CD8-positive, alpha-beta memory T cell (primary cell): ENCODE results near the gene SUPT4H1. TPM values are rescaled to one million over a fixed set of nuclear protein-coding genes. Genes with fewer than 3 reads are reported as not detected.
A peak's percentile ranks its signal among the peaks of the same experiment; 100 is the strongest.

Source experiments
- CTCF ChIA-PET: fragments of 350-600 bp; sonication (Branson Sonifier 250); formaldehyde crosslinking; loops from one replicate; lab custom pipeline; 2021; ENCODE audit warnings: antibody characterized with exemption; lab: Charles Lee
- POLR2A ChIA-PET: fragments of 350-600 bp; sonication (Branson Sonifier 250); formaldehyde crosslinking; loops from one replicate; lab custom pipeline; 2021; ENCODE audit warnings: antibody characterized with exemption; lab: Charles Lee
- DNase-seq, 5 donors: peaks; one replicate each; pipeline versions ENCODE4 v3.0.0 to v3.0.0-alpha.2; 2020 to 2022; ENCODE audit warnings: mixed read lengths in 1 of 5
- H3K27ac ChIP-seq: one replicate; pipeline ENCODE4 v1.7.0; 2013; ENCODE audit warnings: low read depth, mild to moderate bottlenecking, low read length, moderate library complexity
- H3K27me3 ChIP-seq: 2 replicates; pipeline ENCODE4 v1.7.0; 2013; ENCODE audit warnings: low read length, mild to moderate bottlenecking; ENCODE audit not compliant: insufficient read depth, poor library complexity, severe bottlenecking
- H3K36me3 ChIP-seq: 2 replicates; pipeline ENCODE4 v1.7.0; 2013; ENCODE audit warnings: mild to moderate bottlenecking, low read length, moderate library complexity; ENCODE audit not compliant: insufficient read depth
- H3K4me1 ChIP-seq: 2 replicates; pipeline ENCODE4 v1.7.0; 2013; ENCODE audit warnings: mild to moderate bottlenecking, low read length, moderate library complexity; ENCODE audit not compliant: insufficient read depth
- H3K4me3 ChIP-seq: 2 replicates; pipeline ENCODE4 v1.7.0; 2013; ENCODE audit warnings: mild to moderate bottlenecking, low read length
- H3K9me3 ChIP-seq: 2 replicates; pipeline ENCODE4 v1.7.0; 2013; ENCODE audit warnings: mild to moderate bottlenecking, low read length
- H3K27ac Mint-ChIP-seq, 8 donors: one replicate each; pipeline ENCODE4 v1.8.0; 2020 to 2021; ENCODE audit warnings: mixed read lengths in 8 of 8, mild to moderate bottlenecking in 6 of 8, inconsistent platforms in 3 of 8, moderate library complexity in 3 of 8
- H3K27me3 Mint-ChIP-seq, 2 donors: one replicate each; pipeline ENCODE4 v1.8.0; 2020 to 2021; ENCODE audit warnings: mixed read lengths in 2 of 2, mild to moderate bottlenecking in 1 of 2, moderate library complexity in 1 of 2
- H3K36me3 Mint-ChIP-seq, 3 donors: one replicate each; pipeline ENCODE4 v1.8.0; 2020 to 2021; ENCODE audit warnings: mixed read lengths in 3 of 3, inconsistent platforms in 1 of 3, mild to moderate bottlenecking in 1 of 3
- H3K4me1 Mint-ChIP-seq, 3 donors: one replicate each; pipeline ENCODE4 v1.8.0; 2020 to 2021; ENCODE audit warnings: mixed read lengths in 3 of 3, inconsistent platforms in 1 of 3, mild to moderate bottlenecking in 1 of 3
- H3K4me3 Mint-ChIP-seq, 7 donors: one replicate each; pipeline ENCODE4 v1.8.0; 2020 to 2021; ENCODE audit warnings: mixed read lengths in 7 of 7, mild to moderate bottlenecking in 6 of 7, moderate library complexity in 4 of 7, inconsistent platforms in 2 of 7
- H3K9me3 Mint-ChIP-seq, 5 donors: one replicate each; pipeline ENCODE4 v1.8.0; 2020 to 2022; ENCODE audit warnings: mixed read lengths in 5 of 5, mild to moderate bottlenecking in 3 of 5, moderate library complexity in 2 of 5, inconsistent platforms in 1 of 5
- polyA plus RNA-seq: library from polyadenylated mRNA; unstranded; fragments of 300-500 nt; fragmentation: Illumina TruSeq; gene quantifications from one replicate; pipeline ENCODE4 v1.2.3, GENCODE V29; 2021
- total RNA-seq, 2 experiments: library from RNA; stranded (reverse); gene quantifications; one replicate each; pipeline ENCODE4 v1.2.3, GENCODE V29; 2021

Gene SUPT4H1
- total and polyA plus RNA-seq, 3 experiments from 2014 or later = 97.5 to 149 (median 145) TPM

DNA sequence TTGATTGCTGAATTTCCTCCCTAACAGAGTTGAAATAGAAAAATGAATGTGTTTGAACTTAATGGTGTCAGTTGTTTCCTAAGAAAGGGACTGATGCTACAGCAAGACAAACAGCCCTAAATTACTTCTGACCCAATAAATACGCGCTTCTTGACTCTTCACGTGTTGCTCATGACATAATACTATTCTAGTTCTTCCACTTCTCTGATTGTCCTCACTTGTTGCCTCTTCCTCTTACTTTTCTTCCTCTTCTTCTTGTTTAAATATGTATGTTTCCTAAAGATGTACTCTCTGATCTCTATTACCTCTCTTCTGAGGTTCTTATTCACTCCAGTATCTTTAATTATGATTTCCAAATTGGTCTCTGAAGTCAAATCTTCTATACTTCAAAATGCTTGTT is 32.9 kb upstream of the SUPT4H1 start:
- Histone ChIP-seq H3K27me3 (no peaks in the 10 kb centered on the region), H3K36me3 (no peaks in the 10 kb centered on the region), H3K27ac (no peak overlapping the region), H3K4me1 (peaks cover 32% of the 10 kb centered on the region), H3K9me3 (no peaks in the 10 kb centered on the region), H3K4me3 (no peak overlapping the region)
- Mint-ChIP-seq H3K27ac (peak overlapping the region in 5 of 8 donors; percentile 2 to 58 (median 29)), H3K36me3 (peaks cover 0 to 4% (median 0%) of the 10 kb centered on the region in 3 donors), H3K4me3 (no peak overlapping the region), H3K27me3 (no peaks in the 10 kb centered on the region), H3K4me1 (peaks cover 30 to 65% (median 36%) of the 10 kb centered on the region in 3 donors), H3K9me3 (no peaks in the 10 kb centered on the region)
- POLR2A ChIA-PET = no interaction called here
- no peak for DNase-seq
- CTCF ChIA-PET = interaction anchor here (1.1 to 1.4 kb wide), 2 partner anchors 12 to 67 kb away, joined by 3 to 5 read pairs; no protein-coding TSS in a partner anchor

- Mint-ChIP-seq H3K4me1 (peaks cover 38 to 73% (median 45%) of the 10 kb centered on the region in 3 donors), H3K27ac (peak overlapping the region in 4 of 8 donors; percentile 36 to 86 (median 64)), H3K4me3 (no peak overlapping the region), H3K9me3 (no peaks in the 10 kb centered on the region), H3K27me3 (no peaks in the 10 kb centered on the region), H3K36me3 (peaks cover 0 to 4% (median 0%) of the 10 kb centered on the region in 3 donors)
- Histone ChIP-seq H3K36me3 (no peaks in the 10 kb centered on the region), H3K27me3 (no peaks in the 10 kb centered on the region), H3K4me1 (peaks cover 42% of the 10 kb centered on the region), H3K4me3 (no peak overlapping the region), H3K9me3 (no peaks in the 10 kb centered on the region), H3K27ac (no peak overlapping the region)
- POLR2A ChIA-PET = interaction anchor here (1.0 kb wide), 1 partner anchor 82 kb away, joined by 3 read pairs; no protein-coding TSS in a partner anchor
- CTCF ChIA-PET = interaction anchor here (1.1 to 1.6 kb wide), 3 partner anchors 11 to 66 kb away, joined by 3 to 5 read pairs (median 4); no protein-coding TSS in a partner anchor
- DNase-seq = no peak
Measured at GRCh38 chr17:58383892-58384462, 32.0 kb upstream of the SUPT4H1 start.

DNA sequence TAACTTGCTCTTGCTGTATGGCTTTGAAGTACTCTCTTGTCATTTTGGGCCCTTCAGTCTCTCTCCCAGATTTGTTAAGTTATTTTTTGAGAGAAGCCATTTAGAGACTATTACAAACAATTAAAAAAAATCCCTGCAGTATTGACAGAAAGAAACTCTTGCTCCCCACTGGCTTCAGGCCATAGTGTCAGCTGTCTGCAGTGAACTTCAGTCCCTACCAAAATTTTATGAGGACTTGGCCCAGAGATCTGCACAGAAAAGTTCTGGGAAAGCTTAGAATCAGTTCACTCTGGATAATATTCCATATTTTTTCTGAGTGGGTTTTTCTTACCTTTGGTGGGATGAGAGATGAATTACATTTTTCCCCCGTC is 30.9 kb upstream of the SUPT4H1 start:
- peaks cover 50% of the 10 kb centered on the region for H3K4me1 ChIP-seq
- H3K27ac ChIP-seq = no peak overlapping the region
- H3K36me3 ChIP-seq = no peaks in the 10 kb centered on the region
- no peaks in the 10 kb centered on the region for H3K9me3 ChIP-seq
- peak overlapping the region in 3 of 7 donors; percentile 7 to 30 (median 8) for H3K4me3 Mint-ChIP-seq
- no peak overlapping the region for H3K4me3 ChIP-seq
- no peak for DNase-seq
- H3K9me3 Mint-ChIP-seq = no peaks in the 10 kb centered on the region
- CTCF ChIA-PET = interaction anchor here (1.6 to 1.8 kb wide), 2 partner anchors 38 to 79 kb away, joined by 4 read pairs; no protein-coding TSS in a partner anchor
- H3K27me3 Mint-ChIP-seq = no peaks in the 10 kb centered on the region
- H3K27ac Mint-ChIP-seq = peak overlapping the region; percentile 55 to 91 (median 74)
- H3K4me1 Mint-ChIP-seq = peaks cover 42 to 70% (median 47%) of the 10 kb centered on the region in 3 donors
- H3K36me3 Mint-ChIP-seq = peaks cover 0 to 4% (median 0%) of the 10 kb centered on the region in 3 donors
- no peaks in the 10 kb centered on the region for H3K27me3 ChIP-seq
- POLR2A ChIA-PET = no interaction called here

- Mint-ChIP-seq H3K4me1 (peaks cover 42 to 65% (median 43%) of the 10 kb centered on the region in 3 donors), H3K9me3 (no peaks in the 10 kb centered on the region), H3K36me3 (no peaks in the 10 kb centered on the region), H3K27ac (peak overlapping the region; percentile 55 to 91 (median 74)), H3K27me3 (no peaks in the 10 kb centered on the region), H3K4me3 (peak overlapping the region in 6 of 7 donors; percentile 0 to 42 (median 31))
- H3K27me3 ChIP-seq = no peaks in the 10 kb centered on the region
- H3K27ac ChIP-seq = no peak overlapping the region
- no peaks in the 10 kb centered on the region for H3K9me3 ChIP-seq
- peaks cover 53% of the 10 kb centered on the region for H3K4me1 ChIP-seq
- H3K36me3 ChIP-seq = no peaks in the 10 kb centered on the region
- CTCF ChIA-PET = interaction anchor here (1.8 kb wide), 1 partner anchor 78 kb away, joined by 4 read pairs; no protein-coding TSS in a partner anchor
- POLR2A ChIA-PET = interaction anchor here (0.6 kb wide), 1 partner anchor 37 kb away, joined by 3 read pairs; no protein-coding TSS in a partner anchor
- DNase-seq = no peak
- no peak overlapping the region for H3K4me3 ChIP-seq
Measured at GRCh38 chr17:58382108-58382871, 30.3 kb upstream of the SUPT4H1 start.

DNA sequence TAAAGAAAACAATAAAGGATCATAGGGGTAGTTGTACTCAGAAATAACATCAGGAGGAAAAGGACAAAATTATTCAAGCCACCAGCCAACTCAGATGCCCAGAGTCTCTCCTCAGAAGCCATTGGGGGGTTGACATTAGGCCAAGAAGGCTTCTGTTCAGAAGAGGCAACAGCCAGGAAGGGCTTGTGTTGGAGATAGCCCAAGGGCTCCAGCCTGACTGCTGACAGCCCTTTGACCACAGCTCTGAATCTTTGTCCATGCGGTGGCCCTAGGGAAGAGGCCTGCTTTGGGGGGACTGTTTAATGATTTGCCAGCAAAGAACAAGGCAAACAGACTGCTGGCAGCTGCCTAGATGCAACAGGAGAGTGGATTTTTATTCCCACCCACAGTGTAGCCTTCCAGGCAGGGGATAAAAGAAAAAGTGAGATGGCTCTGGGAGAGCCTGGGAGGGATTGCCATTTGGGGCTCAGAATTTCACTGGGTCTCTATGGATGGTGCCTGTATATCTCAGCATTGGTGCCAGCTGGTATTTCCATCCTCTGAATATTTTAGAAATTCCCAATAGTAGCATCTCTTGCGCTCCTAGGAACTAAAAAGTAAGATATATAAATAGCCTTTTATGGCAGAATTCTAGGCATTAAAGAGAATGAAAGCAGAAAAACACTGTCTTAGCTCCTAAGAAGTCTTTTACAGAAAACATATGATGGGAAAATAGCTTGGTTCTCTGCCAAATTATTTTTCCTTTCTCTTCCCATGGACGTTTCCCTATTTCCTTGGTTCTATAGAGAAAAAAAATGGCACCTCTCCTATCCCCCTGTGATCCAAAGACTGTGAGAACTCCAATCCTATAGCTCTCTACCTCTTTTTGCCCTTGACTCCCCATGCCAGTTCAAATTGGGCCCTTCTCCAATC is 29.4 kb upstream of the SUPT4H1 start:
- no peaks in the 10 kb centered on the region for H3K36me3 ChIP-seq
- no peaks in the 10 kb centered on the region for H3K27me3 ChIP-seq
- H3K4me1 ChIP-seq = peaks cover 53% of the 10 kb centered on the region
- no peaks in the 10 kb centered on the region for H3K9me3 ChIP-seq
- H3K27ac Mint-ChIP-seq = peak overlapping the region; percentile 55 to 91 (median 86)
- ChIA-PET CTCF (interaction anchor here (1.0 to 1.8 kb wide), 2 partner anchors 77 to 131 kb away, joined by 3 to 4 read pairs; no protein-coding TSS in a partner anchor), POLR2A (interaction anchor here (0.6 kb wide), 1 partner anchor 36 kb away, joined by 3 read pairs; no protein-coding TSS in a partner anchor)
- H3K4me1 Mint-ChIP-seq = peaks cover 42 to 63% (median 43%) of the 10 kb centered on the region in 3 donors
- H3K4me3 Mint-ChIP-seq = peak overlapping the region in 4 of 7 donors; percentile 31 to 60 (median 50)
- no peaks in the 10 kb centered on the region for H3K36me3 Mint-ChIP-seq
- no peaks in the 10 kb centered on the region for H3K27me3 Mint-ChIP-seq
- no peak for DNase-seq
- H3K9me3 Mint-ChIP-seq = no peaks in the 10 kb centered on the region
- no peak overlapping the region for H3K4me3 ChIP-seq
- no peak overlapping the region for H3K27ac ChIP-seq

DNA sequence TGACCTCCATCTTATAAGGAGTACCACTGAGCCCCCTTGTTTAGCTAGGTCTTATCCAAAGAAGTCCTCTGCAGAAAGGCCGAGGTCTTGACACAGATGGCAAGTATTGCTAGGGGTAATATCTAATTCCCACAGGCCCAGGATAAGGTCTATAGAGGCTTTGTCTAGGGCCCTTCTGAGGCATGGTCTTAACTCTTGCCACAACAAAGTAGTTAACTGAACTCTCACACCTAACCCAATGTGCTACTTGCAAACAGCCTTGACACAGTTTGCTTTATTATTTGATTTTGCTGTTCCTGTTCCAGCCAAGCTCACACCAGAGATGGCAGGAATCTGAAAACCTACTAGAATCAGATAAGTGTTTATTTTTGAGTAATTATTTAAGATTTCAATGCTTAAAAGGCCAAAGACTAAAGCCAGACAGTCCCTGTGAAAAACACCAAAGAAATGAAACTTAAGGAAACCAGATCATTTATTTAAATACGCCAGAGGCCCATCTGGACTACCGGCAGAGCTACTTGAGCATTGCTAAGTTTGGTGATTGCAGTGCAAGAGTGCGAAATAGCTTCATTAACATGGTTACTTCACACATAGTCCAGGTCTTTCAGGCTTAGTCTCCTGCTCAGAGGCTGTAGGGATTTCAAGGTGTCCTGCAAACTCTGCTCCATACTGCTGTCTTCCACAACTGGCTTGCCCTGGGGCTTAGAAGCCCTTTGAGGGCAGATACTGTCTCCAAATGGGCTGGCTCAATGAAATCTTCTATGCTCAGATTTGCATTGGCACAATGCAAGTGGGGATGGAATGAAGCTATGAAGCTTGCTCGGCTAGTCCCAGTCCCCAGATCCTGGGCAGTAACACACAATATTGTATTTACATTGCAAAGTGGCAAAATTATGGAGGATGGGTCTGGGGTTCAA is 28.5 kb upstream of the SUPT4H1 start:
- Mint-ChIP-seq H3K36me3 (no peaks in the 10 kb centered on the region), H3K4me3 (peak overlapping the region in 5 of 7 donors; percentile 1 to 60 (median 40)), H3K27me3 (no peaks in the 10 kb centered on the region), H3K4me1 (peaks cover 42 to 62% (median 43%) of the 10 kb centered on the region in 3 donors), H3K27ac (peak overlapping the region; percentile 45 to 90 (median 80)), H3K9me3 (no peaks in the 10 kb centered on the region)
- H3K9me3 ChIP-seq = no peaks in the 10 kb centered on the region
- H3K4me3 ChIP-seq = no peak overlapping the region
- CTCF ChIA-PET = interaction anchor here (1.0 to 1.4 kb wide), 3 partner anchors 35 to 130 kb away, joined by 3 to 5 read pairs (median 3); no protein-coding TSS in a partner anchor
- H3K36me3 ChIP-seq = no peaks in the 10 kb centered on the region
- H3K4me1 ChIP-seq = peaks cover 53% of the 10 kb centered on the region
- POLR2A ChIA-PET = interaction anchor here (1.5 kb wide), 1 partner anchor 29 kb away, joined by 4 read pairs; the partner anchor contains the start of gene SUPT4H1
- DNase-seq = no peak
- no peaks in the 10 kb centered on the region for H3K27me3 ChIP-seq
- H3K27ac ChIP-seq = no peak overlapping the region
